Neural cell (in vitro differentiated cells): ENCODE results near the gene PXMP2. TPM values are rescaled to one million over a fixed set of nuclear protein-coding genes. Genes with fewer than 3 reads are reported as not detected.

Source experiments
- H2AFZ ChIP-seq: fragments of 200-600, 300-800 bp; sonication (generic), shearing (Covaris generic); 2 replicates; pipeline ENCODE4 v1.6.0; 2014; ENCODE audit warnings: low read depth, mild to moderate bottlenecking, antibody characterized with exemption, low read length, moderate library complexity
- H3F3A ChIP-seq: fragments of 200-600 bp; shearing (Covaris generic); 2 replicates; pipeline ENCODE4 v1.6.1; 2016; ENCODE audit warnings: mild to moderate bottlenecking, moderate library complexity, mixed read lengths, antibody characterized with exemption, low read length; ENCODE audit not compliant: insufficient read depth, poor library complexity, severe bottlenecking
- H3K27ac ChIP-seq: fragments of 200-600, 300-800 bp; sonication (generic), shearing (Covaris generic); 2 replicates; pipeline ENCODE4 v1.5.1; 2014; ENCODE audit warnings: mild to moderate bottlenecking, low read length, moderate library complexity
- H3K27me3 ChIP-seq: fragments of 300-800, 200-600 bp; sonication (generic), shearing (Covaris generic); 2 replicates; pipeline ENCODE4 v1.6.0; 2014; ENCODE audit warnings: mild to moderate bottlenecking, low read depth, low read length, moderate library complexity; ENCODE audit not compliant: insufficient read depth
- H3K36me3 ChIP-seq: fragments of 300-800, 200-600 bp; sonication (generic), shearing (Covaris generic); 2 replicates; pipeline ENCODE4 v1.5.1; 2014; ENCODE audit warnings: mild to moderate bottlenecking, antibody characterized with exemption, low read length, moderate library complexity; ENCODE audit not compliant: insufficient read depth
- H3K4me2 ChIP-seq: fragments of 300-800, 200-600 bp; sonication (generic), shearing (Covaris generic); 2 replicates; pipeline ENCODE4 v1.6.0; 2014; ENCODE audit warnings: mild to moderate bottlenecking, low read length
- H3K4me3 ChIP-seq: fragments of 300-800, 200-600 bp; sonication (generic), shearing (Covaris generic); 2 replicates; pipeline ENCODE4 v1.5.1; 2014; ENCODE audit warnings: mild to moderate bottlenecking, low read length, moderate library complexity
- H3K79me2 ChIP-seq: fragments of 200-600 bp; shearing (Covaris generic); replicated peaks from 2 replicates; pipeline ENCODE4 v1.6.0; 2014; ENCODE audit warnings: mild to moderate bottlenecking, low read length, moderate library complexity; ENCODE audit not compliant: insufficient read depth
- H3K9ac ChIP-seq: fragments of 300-800, 200-600 bp; sonication (generic), shearing (Covaris generic); 2 replicates; pipeline ENCODE4 v1.6.1; 2016; ENCODE audit warnings: mild to moderate bottlenecking, low read length, mixed read lengths
- H3K9me2 ChIP-seq: fragments of 200-600 bp; shearing (Covaris generic); 2 replicates; pipeline ENCODE4 v1.6.1; 2016; ENCODE audit warnings: mild to moderate bottlenecking, low read length, mixed read lengths; ENCODE audit not compliant: insufficient read depth
- H3K9me3 ChIP-seq: fragments of 200-600, 300-800 bp; sonication (generic), shearing (Covaris generic); 2 replicates; pipeline ENCODE4 v1.6.1; 2016; ENCODE audit warnings: mild to moderate bottlenecking, mixed run types, low read length, moderate library complexity, mixed read lengths
- H4K20me1 ChIP-seq: fragments of 200-600 bp; shearing (Covaris generic); 2 replicates; pipeline ENCODE4 v1.6.1; 2016; ENCODE audit warnings: mild to moderate bottlenecking, mixed run types; ENCODE audit not compliant: insufficient read depth
- CTCF ChIP-seq: fragments of 450-650 bp; IDR thresholded peaks from 2 replicates; pipeline ENCODE4 v1.5.1; 2014; ENCODE audit warnings: antibody characterized with exemption, mild to moderate bottlenecking, moderate library complexity; ENCODE audit not compliant: poor library complexity, severe bottlenecking
- EP300 ChIP-seq: fragments of 450-650 bp; conservative IDR thresholded peaks from 2 replicates; pipeline ENCODE4 v1.6.1; 2014; ENCODE audit warnings: antibody characterized with exemption, mild to moderate bottlenecking, moderate library complexity; ENCODE audit not compliant: poor library complexity, severe bottlenecking
- EZH2 ChIP-seq: fragments of 200-600, 300-800 bp; shearing (Covaris generic), sonication (generic); IDR thresholded peaks from 2 replicates; pipeline ENCODE4 v1.6.1; 2014; ENCODE audit warnings: antibody characterized with exemption, low read length, borderline replicate concordance, mild to moderate bottlenecking; ENCODE audit not compliant: insufficient read depth, poor library complexity, severe bottlenecking
- MXI1 ChIP-seq: fragments of 450-650 bp; conservative IDR thresholded peaks from 2 replicates; pipeline ENCODE4 v1.6.1; 2014; ENCODE audit warnings: antibody characterized with exemption, mild to moderate bottlenecking; ENCODE audit not compliant: poor library complexity, severe bottlenecking
- POLR2AphosphoS5 ChIP-seq: IDR thresholded peaks from 2 replicates; pipeline ENCODE4 v1.6.1; 2012
- RAD21 ChIP-seq: fragments of 450-650 bp; conservative IDR thresholded peaks from 2 replicates; pipeline ENCODE4 v1.6.1; 2014; ENCODE audit warnings: antibody characterized with exemption, mild to moderate bottlenecking, moderate library complexity
- REST ChIP-seq: IDR thresholded peaks from 2 replicates; pipeline ENCODE4 v1.6.1; 2012; ENCODE audit warnings: borderline replicate concordance
- SMC3 ChIP-seq: fragments of 450-650 bp; conservative IDR thresholded peaks from 2 replicates; pipeline ENCODE4 v1.6.1; 2014; ENCODE audit warnings: antibody characterized with exemption, mild to moderate bottlenecking, moderate library complexity; ENCODE audit not compliant: poor library complexity
- TAF1 ChIP-seq: IDR thresholded peaks from 2 replicates; pipeline ENCODE4 v1.6.1; 2012; ENCODE audit warnings: low read depth
- polyA plus RNA-seq: library from polyadenylated mRNA; depleted of rRNA; stranded (reverse); fragments of >200 nt; gene quantifications from 2 replicates; pipeline ENCODE4 v1.2.3, GENCODE V29; 2014

Gene PXMP2
- polyA plus RNA-seq, 1 donor from 2014 or later, result 95.8 TPM

DNA sequence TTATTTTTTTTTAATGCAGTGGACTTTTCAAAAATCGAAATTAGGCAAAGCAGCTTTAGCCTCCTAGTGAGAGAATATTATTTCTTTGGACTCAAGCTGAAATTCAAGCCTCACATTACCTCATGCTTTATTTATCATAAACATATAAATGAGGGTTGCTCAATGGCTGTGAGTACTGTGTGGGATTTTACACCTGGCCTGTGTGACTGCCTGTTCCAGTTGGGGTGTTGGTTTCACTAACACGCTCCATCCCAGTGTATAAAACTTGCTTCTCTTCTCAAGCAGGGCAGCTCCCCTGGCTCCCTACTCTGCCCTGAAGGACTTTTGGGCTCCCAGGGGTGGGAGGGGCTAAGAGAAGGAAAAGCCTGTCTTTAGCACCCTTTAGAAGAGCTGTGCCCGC, 59.2 kb downstream of the PXMP2 start:
- Histone ChIP-seq H3K27ac (no peak overlapping the region), H3K79me2 (no peaks in the 10 kb centered on the region), H3K4me3 (no peak overlapping the region), H2AFZ (no peak overlapping the region), H3K36me3 (peaks cover 6% of the 10 kb centered on the region), H4K20me1 (no peaks in the 10 kb centered on the region), H3K4me2 (no peak overlapping the region), H3K9me2 (no peaks in the 10 kb centered on the region), H3K9me3 (no peaks in the 10 kb centered on the region), H3K9ac (no peak overlapping the region), H3F3A (no peaks in the 10 kb centered on the region), H3K27me3 (no peaks in the 10 kb centered on the region)
- TF ChIP-seq REST, result no peak
- TF ChIP-seq MXI1, result no peak
- TF ChIP-seq SMC3, result no peak
- TF ChIP-seq RAD21, result no peak
- TF ChIP-seq EZH2, result no peak
- TF ChIP-seq EP300, result no peak
- no peak for TF ChIP-seq TAF1
- TF ChIP-seq POLR2AphosphoS5, result no peak
- TF ChIP-seq CTCF, result no peak

GRCh38 chr12:132747395-132747794, 60.0 kb downstream of the PXMP2 start:
- no peak for TF ChIP-seq POLR2AphosphoS5
- Histone ChIP-seq H3K9me3 (no peaks in the 10 kb centered on the region), H3K4me2 (no peak overlapping the region), H3K9ac (no peak overlapping the region), H3K27ac (no peak overlapping the region), H3K36me3 (peaks cover 6% of the 10 kb centered on the region), H3F3A (no peaks in the 10 kb centered on the region), H3K79me2 (no peaks in the 10 kb centered on the region), H4K20me1 (no peaks in the 10 kb centered on the region), H3K4me3 (no peak overlapping the region), H3K9me2 (no peaks in the 10 kb centered on the region), H2AFZ (no peak overlapping the region), H3K27me3 (no peaks in the 10 kb centered on the region)

DNA sequence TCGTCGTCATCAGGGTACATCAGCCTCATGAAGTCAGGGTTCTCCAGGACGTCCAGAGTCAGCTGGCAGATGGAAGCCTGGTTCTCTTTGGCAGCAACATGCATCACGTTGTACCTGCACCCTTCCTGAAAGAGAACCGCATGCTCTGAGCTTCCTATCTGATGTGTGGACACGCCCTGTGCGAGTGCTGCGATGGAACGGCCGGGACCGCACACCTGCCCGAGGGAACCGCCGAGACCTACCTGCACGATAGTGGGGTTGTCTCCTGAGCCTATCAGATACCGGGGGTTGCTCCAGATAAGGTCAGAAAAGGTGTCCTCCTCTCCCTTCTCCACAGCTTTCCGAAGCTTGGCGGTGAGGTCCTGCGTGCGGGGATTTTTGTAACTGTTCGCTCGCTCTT, 60.5 kb downstream of the PXMP2 start:
- Histone ChIP-seq H4K20me1 (no peaks in the 10 kb centered on the region), H3K27me3 (no peaks in the 10 kb centered on the region), H3K79me2 (no peaks in the 10 kb centered on the region), H3K9me2 (no peaks in the 10 kb centered on the region), H3K4me2 (no peak overlapping the region), H3K27ac (no peak overlapping the region), H3F3A (no peaks in the 10 kb centered on the region), H3K9me3 (no peaks in the 10 kb centered on the region), H3K4me3 (no peak overlapping the region), H3K36me3 (peaks cover 6% of the 10 kb centered on the region), H3K9ac (no peak overlapping the region), H2AFZ (no peak overlapping the region)
- TF ChIP-seq REST, result no peak
- TF ChIP-seq CTCF, result no peak
- no peak for TF ChIP-seq MXI1
- TF ChIP-seq RAD21, result no peak
- no peak for TF ChIP-seq POLR2AphosphoS5
- TF ChIP-seq EP300, result no peak
- no peak for TF ChIP-seq EZH2
- no peak for TF ChIP-seq SMC3
- TF ChIP-seq TAF1, result no peak
